Loucy (cell line): ENCODE results near the gene ZNF382.
A peak's percentile ranks its signal among the peaks of the same experiment; 100 is the strongest.
"Not testable (repeated sequence)": the region's sequence is repeated elsewhere in the genome, so short reads cannot be mapped to it uniquely, and the experiment has no call there.

Source experiments
- H2AFZ ChIP-seq: fragments of 200-600 bp; sonication (generic); 2 replicates; pipeline ENCODE4 v1.6.0; 2016; ENCODE audit warnings: antibody characterized with exemption, mild to moderate bottlenecking, low read length, moderate library complexity
- H3F3A ChIP-seq: fragments of 200-600 bp; 2 replicates; pipeline ENCODE4 v1.6.0; 2016; ENCODE audit warnings: antibody characterized with exemption, low read depth, mild to moderate bottlenecking
- H3K27me3 ChIP-seq: fragments of 200-600 bp; sonication (generic); 2 replicates; pipeline ENCODE4 v1.6.1; 2014; ENCODE audit warnings: low read length, mild to moderate bottlenecking; ENCODE audit not compliant: insufficient read depth, poor library complexity, severe bottlenecking
- H3K36me3 ChIP-seq: fragments of 200-600 bp; sonication (generic); 2 replicates; pipeline ENCODE4 v1.6.1; 2016; ENCODE audit warnings: low read length; ENCODE audit not compliant: insufficient read depth
- H3K4me1 ChIP-seq: fragments of 200-600 bp; sonication (generic); 2 replicates; pipeline ENCODE4 v1.5.1; 2014; ENCODE audit warnings: low read length, mild to moderate bottlenecking; ENCODE audit not compliant: insufficient read depth, poor library complexity, severe bottlenecking
- H3K4me2 ChIP-seq: fragments of 200-600 bp; sonication (generic); 2 replicates; pipeline ENCODE4 v1.6.0; 2014; ENCODE audit warnings: antibody characterized with exemption, low read length, low read depth, mild to moderate bottlenecking; ENCODE audit not compliant: poor library complexity, severe bottlenecking
- H3K4me3 ChIP-seq: fragments of 200-600 bp; sonication (generic); 2 replicates; pipeline ENCODE4 v1.5.1; 2014; ENCODE audit warnings: low read length, mild to moderate bottlenecking, mixed read lengths; ENCODE audit not compliant: poor library complexity, severe bottlenecking
- H3K79me2 ChIP-seq: fragments of 200-600 bp; sonication (generic); 2 replicates; pipeline ENCODE4 v1.6.1; 2014; ENCODE audit warnings: low read length; ENCODE audit not compliant: insufficient read depth
- H3K9ac ChIP-seq: fragments of 200-600 bp; sonication (generic); 2 replicates; pipeline ENCODE4 v1.6.0; 2014; ENCODE audit warnings: mild to moderate bottlenecking, low read depth, low read length, moderate library complexity; ENCODE audit not compliant: poor library complexity, severe bottlenecking
- H3K9me2 ChIP-seq: fragments of 200-600 bp; sonication (generic); replicated peaks from 2 replicates; pipeline ENCODE4 v1.6.1; 2016; ENCODE audit warnings: low read depth, low read length, mixed read lengths
- H3K9me3 ChIP-seq: fragments of 200-600 bp; sonication (generic); 2 replicates; pipeline ENCODE4 v1.6.1; 2014; ENCODE audit warnings: mild to moderate bottlenecking, antibody characterized with exemption, low read length, low read depth; ENCODE audit not compliant: insufficient read depth
- H4K20me1 ChIP-seq: fragments of 200-600 bp; sonication (generic); 2 replicates; pipeline ENCODE4 v1.6.0; 2014; ENCODE audit warnings: antibody characterized with exemption, low read length, mild to moderate bottlenecking; ENCODE audit not compliant: insufficient read depth, poor library complexity, severe bottlenecking
- CTCF ChIP-seq: fragments of 200-600 bp; sonication (generic); conservative IDR thresholded peaks from 2 replicates; pipeline ENCODE4 v1.5.1; 2014; ENCODE audit warnings: mild to moderate bottlenecking, antibody characterized with exemption, low read length
- EZH2phosphoT487 ChIP-seq: fragments of 200-600 bp; IDR thresholded peaks from 2 replicates; pipeline ENCODE4 v1.6.1; 2018; ENCODE audit warnings: antibody characterized with exemption, mild to moderate bottlenecking, moderate library complexity, borderline replicate concordance

The ZNF382 gene

GRCh38 chr19:36577271-36577996 lies 27.7 kb upstream of the ZNF382 start:
- Histone ChIP-seq H3K79me2 (peaks cover 48% of the 10 kb centered on the region), H3K36me3 (peaks cover 31% of the 10 kb centered on the region; the same call in 1 of the 2 replicates)

GRCh38 chr19:36579255-36579654 lies 25.9 kb upstream of the ZNF382 start:
- Histone ChIP-seq H2AFZ (no peak overlapping the region), H3K4me2 (no peak overlapping the region), H3K27me3 (no peaks in the 10 kb centered on the region), H3K9ac (no peak overlapping the region), H3K36me3 (peaks cover 31% of the 10 kb centered on the region; the same call in 1 of the 2 replicates), H3K9me3 (no peaks in the 10 kb centered on the region), H4K20me1 (no peaks in the 10 kb centered on the region), H3K4me1 (peaks cover 9% of the 10 kb centered on the region), H3K4me3 (no peak overlapping the region), H3F3A (no peaks in the 10 kb centered on the region), H3K9me2 (no peaks in the 10 kb centered on the region), H3K79me2 (peaks cover 32% of the 10 kb centered on the region)
- TF ChIP-seq EZH2phosphoT487 (no peak), CTCF (no peak)

More at GRCh38 chr19:36577271-36577996, 27.7 kb upstream of the ZNF382 start:
- Histone ChIP-seq H3K4me1 (peaks cover 9% of the 10 kb centered on the region), H4K20me1 (peaks cover 2% of the 10 kb centered on the region), H3K4me3 (no peak overlapping the region), H3K27me3 (no peaks in the 10 kb centered on the region), H3K9ac (no peak overlapping the region), H3F3A (no peaks in the 10 kb centered on the region), H2AFZ (no peak overlapping the region), H3K9me3 (no peaks in the 10 kb centered on the region), H3K9me2 (no peaks in the 10 kb centered on the region), H3K4me2 (no peak overlapping the region)
- TF ChIP-seq EZH2phosphoT487 (no peak), CTCF (no peak)

DNA sequence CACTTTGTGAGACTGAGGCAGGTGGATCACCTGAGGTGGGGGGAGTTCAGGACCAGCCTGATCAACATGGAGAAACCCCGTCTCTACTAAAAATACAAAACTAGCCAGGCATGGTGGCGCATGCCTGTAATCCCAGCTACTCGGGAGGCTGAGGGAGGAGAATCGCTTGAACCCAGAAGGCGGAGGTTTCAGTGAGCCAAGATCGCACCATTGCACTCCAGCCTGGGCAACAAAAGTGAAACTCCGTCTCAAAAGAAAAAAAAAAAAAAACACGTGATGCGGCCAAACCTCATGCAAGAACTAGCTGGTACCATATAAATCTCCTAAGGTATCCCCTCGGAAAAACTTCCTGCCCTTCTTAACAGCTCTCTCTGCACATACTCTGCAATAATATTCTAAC lies 2.4 kb upstream of the ZNF382 start:
- peaks cover 23% of the 10 kb centered on the region for H3K4me1 ChIP-seq
- not testable (repeated sequence) for H3K4me3 ChIP-seq, H3K9me3 ChIP-seq, H2AFZ ChIP-seq, H3K9ac ChIP-seq, H3K36me3 ChIP-seq, H3K27me3 ChIP-seq, H3K9me2 ChIP-seq, H3F3A ChIP-seq
- H4K20me1 ChIP-seq: peaks cover 26% of the 10 kb centered on the region
- peak overlapping the region; percentile 98 for H3K4me2 ChIP-seq
- H3K79me2 ChIP-seq: peaks cover 75% of the 10 kb centered on the region

GRCh38 chr19:36604656-36605100 lies 435 bp upstream of the ZNF382 start:
- H4K20me1 ChIP-seq: peaks cover 23% of the 10 kb centered on the region
- H3K4me1 ChIP-seq: peaks cover 23% of the 10 kb centered on the region
- no peaks in the 10 kb centered on the region for H3K36me3 ChIP-seq
- H3K9me2 ChIP-seq: no peaks in the 10 kb centered on the region
- peak overlapping the region; percentile 100 for H2AFZ ChIP-seq
- H3K27me3 ChIP-seq: no peaks in the 10 kb centered on the region
- peaks cover 56% of the 10 kb centered on the region for H3K79me2 ChIP-seq
- H3K4me2 ChIP-seq: peak overlapping the region; percentile 98
- no peaks in the 10 kb centered on the region for H3F3A ChIP-seq
- no peaks in the 10 kb centered on the region for H3K9me3 ChIP-seq
- peak overlapping the region; percentile 96 for H3K4me3 ChIP-seq
- peak overlapping the region; percentile 88 for H3K9ac ChIP-seq
- TF ChIP-seq EZH2phosphoT487 (no peak), CTCF (no peak)
